Thymus (tissue), 11 donors: ENCODE measurements around the gene LY6G5C. TPM values are rescaled to one million over a fixed set of nuclear protein-coding genes. Genes with fewer than 3 reads are reported as not detected.

ENCODE experiments used
- DNase-seq, 9 donors: peaks; one replicate each; pipeline ENCODE4 v3.0.0-alpha.2; 2013; ENCODE audit warnings: low spot score in 9 of 9, low read depth in 6 of 9, missing footprints in 1 of 9
- H3K27ac ChIP-seq, 2 donors: one replicate each; pipeline ENCODE4 v1.5.1; 2013; ENCODE audit warnings: control low read depth in 1 of 2, low read depth in 1 of 2, low read length in 1 of 2, mild to moderate bottlenecking in 1 of 2, moderate library complexity in 1 of 2
- H3K27me3 ChIP-seq, 2 donors: one replicate each; pipeline ENCODE4 v1.5.1; 2013; ENCODE audit warnings: low read length in 1 of 2; ENCODE audit not compliant: control insufficient read depth in 2 of 2, insufficient read depth in 1 of 2
- H3K36me3 ChIP-seq, 2 donors: one replicate each; pipeline ENCODE4 v1.5.1; 2013; ENCODE audit warnings: low read length in 1 of 2, mild to moderate bottlenecking in 1 of 2, moderate library complexity in 1 of 2; ENCODE audit not compliant: control insufficient read depth in 2 of 2, insufficient read depth in 2 of 2
- H3K4me1 ChIP-seq, 2 donors: one replicate each; pipeline ENCODE4 v1.5.1; 2013; ENCODE audit warnings: low read length in 2 of 2; ENCODE audit not compliant: control insufficient read depth in 2 of 2, insufficient read depth in 2 of 2
- H3K4me3 ChIP-seq, 2 donors: one replicate each; pipeline ENCODE4 v1.5.1; 2013; ENCODE audit warnings: low read length in 2 of 2, control low read depth in 1 of 2, mild to moderate bottlenecking in 1 of 2
- H3K9me3 ChIP-seq, 2 donors: one replicate each; pipeline ENCODE4 v1.5.1; 2013; ENCODE audit warnings: low read length in 1 of 2, mild to moderate bottlenecking in 1 of 2; ENCODE audit not compliant: control insufficient read depth in 2 of 2, insufficient read depth in 1 of 2
- WGBS: extraction: QIAGEN DNeasy Blood & Tissue Kit; methylation state at CpG from one replicate; pipeline ENCODE4 v1.1.7; 2013; 5-methylcytosine and 5-hydroxymethylcytosine counted together
- polyA plus RNA-seq: library from polyadenylated mRNA; stranded (reverse); fragments of 200-250 nt; gene quantifications from one replicate; pipeline ENCODE4 v1.2.3, GENCODE V29; 2013
- total RNA-seq: library from RNA; stranded (reverse); fragments of 120-200 nt; gene quantifications from one replicate; pipeline ENCODE4 v1.2.4, GENCODE V29; 2013
- donor health status: healthy.

LY6G5C gene
- total and polyA plus RNA-seq, 2 donors = 0.90 to 9.1 TPM

- peaks cover 0 to 5% of the 10 kb centered on the region in 2 donors for H3K9me3 ChIP-seq
- DNase-seq = no peak
- no peak overlapping the region for H3K4me3 ChIP-seq
- H3K27me3 ChIP-seq = no peaks in the 10 kb centered on the region
- no peak overlapping the region for H3K27ac ChIP-seq
- no peaks in the 10 kb centered on the region for H3K36me3 ChIP-seq
- 98% methylated on average over 3 of the region's 3 CpGs for WGBS
- H3K4me1 ChIP-seq = peaks cover 5 to 32% of the 10 kb centered on the region in 2 donors
Observed at GRCh38 chr6:31708224-31708623, 27.4 kb upstream of the LY6G5C start.

- H3K9me3 ChIP-seq = peaks cover 0 to 5% of the 10 kb centered on the region in 2 donors
- no peaks in the 10 kb centered on the region for H3K27me3 ChIP-seq
- H3K36me3 ChIP-seq = no peaks in the 10 kb centered on the region
- DNase-seq = no peak
- no peak overlapping the region for H3K4me3 ChIP-seq
- H3K27ac ChIP-seq = no peak overlapping the region
- 97% methylated on average over 10 of the region's 10 CpGs for WGBS
- H3K4me1 ChIP-seq = peaks cover 5 to 27% of the 10 kb centered on the region in 2 donors
Observed at GRCh38 chr6:31707701-31708100, 26.8 kb upstream of the LY6G5C start.

GRCh38 chr6:31706599-31706998 lies 25.7 kb upstream of the LY6G5C start, which contains the start of gene LY6G6F:
TSS of gene LY6G6F (plus strand) at chr6:31706866. CDS start at chr6:31706907, 41 bp downstream.
- H3K4me1 ChIP-seq = peaks cover 13 to 28% of the 10 kb centered on the region in 2 donors
- 97% methylated on average over 3 of the region's 3 CpGs for WGBS
- peaks cover under 1 to 1% of the 10 kb centered on the region in 2 donors for H3K36me3 ChIP-seq
- H3K27ac ChIP-seq = no peak within 1 kb of the TSS
- no peaks in the 10 kb centered on the region for H3K27me3 ChIP-seq
- no peak within 1 kb of the TSS for H3K4me3 ChIP-seq
- H3K9me3 ChIP-seq = peaks cover 0 to 5% of the 10 kb centered on the region in 2 donors
- no peak for DNase-seq

GRCh38 chr6:31705931-31706330 lies 25.1 kb upstream of the LY6G5C start:
- 95% methylated on average over 6 of the region's 6 CpGs for WGBS
- H3K9me3 ChIP-seq = peaks cover 0 to 5% of the 10 kb centered on the region in 2 donors
- H3K27ac ChIP-seq = no peak overlapping the region
- H3K27me3 ChIP-seq = no peaks in the 10 kb centered on the region
- no peak overlapping the region for H3K4me3 ChIP-seq
- peaks cover 15 to 26% of the 10 kb centered on the region in 2 donors for H3K4me1 ChIP-seq
- no peak for DNase-seq
- peaks cover 6 to 7% of the 10 kb centered on the region in 2 donors for H3K36me3 ChIP-seq

- Histone ChIP-seq H3K4me3 (peak within 1 kb of the TSS; percentile 88 to 94), H3K27me3 (no peaks in the 10 kb centered on the region), H3K9me3 (peaks cover 0 to 5% of the 10 kb centered on the region in 2 donors), H3K27ac (peak within 1 kb of the TSS; percentile 98 to 100), H3K4me1 (peaks cover 15 to 18% of the 10 kb centered on the region in 2 donors), H3K36me3 (peaks cover 20 to 29% of the 10 kb centered on the region in 2 donors)
- WGBS = 1% methylated on average over 54 of the region's 54 CpGs
- peak; percentile 96 to 99 (median 97) for DNase-seq
Observed at GRCh38 chr6:31702819-31703716, 22.2 kb upstream of the LY6G5C start, which contains the start of gene ABHD16A. TSS of gene ABHD16A (minus strand) at chr6:31703324. CDS start at chr6:31703281, 43 bp downstream.

- Histone ChIP-seq H3K27ac (peak overlapping the region; percentile 98 to 100), H3K9me3 (peaks cover 0 to 5% of the 10 kb centered on the region in 2 donors), H3K27me3 (no peaks in the 10 kb centered on the region), H3K4me3 (peak overlapping the region; percentile 88 to 94), H3K4me1 (peaks cover 15 to 19% of the 10 kb centered on the region in 2 donors), H3K36me3 (peaks cover 20 to 29% of the 10 kb centered on the region in 2 donors)
- 2% methylated on average over 10 of the region's 10 CpGs for WGBS
- DNase-seq = no peak
Observed at GRCh38 chr6:31702405-31702818, 21.5 kb upstream of the LY6G5C start.

GRCh38 chr6:31701666-31702404 lies 21.0 kb upstream of the LY6G5C start:
- DNase-seq = no peak

GRCh38 chr6:31700740-31701401 lies 20.0 kb upstream of the LY6G5C start:
- H3K27ac ChIP-seq = no peak overlapping the region
- no peaks in the 10 kb centered on the region for H3K27me3 ChIP-seq
- WGBS = 98% methylated on average over 5 of the region's 5 CpGs
- peaks cover 15 to 21% of the 10 kb centered on the region in 2 donors for H3K4me1 ChIP-seq
- no peak overlapping the region for H3K4me3 ChIP-seq
- peaks cover 25 to 40% of the 10 kb centered on the region in 2 donors for H3K36me3 ChIP-seq
- DNase-seq = no peak
- peaks cover 0 to 5% of the 10 kb centered on the region in 2 donors for H3K9me3 ChIP-seq

More at GRCh38 chr6:31701666-31702404, 21.0 kb upstream of the LY6G5C start:
- 56% methylated on average over 7 of the region's 7 CpGs for WGBS
- Histone ChIP-seq H3K4me3 (peak overlapping the region; percentile 88 to 94), H3K36me3 (peaks cover 21 to 33% of the 10 kb centered on the region in 2 donors), H3K27ac (peak overlapping the region; percentile 8 to 98), H3K9me3 (peaks cover 0 to 5% of the 10 kb centered on the region in 2 donors), H3K4me1 (peaks cover 15 to 21% of the 10 kb centered on the region in 2 donors), H3K27me3 (no peaks in the 10 kb centered on the region)
